SK-N-SH (cell line): ENCODE results near the gene ETS1. TPM values are rescaled to one million over a fixed set of nuclear protein-coding genes. Genes with fewer than 3 reads are reported as not detected.
A peak's percentile ranks its signal among the peaks of the same experiment; 100 is the strongest.

Experiments used
- CTCF ChIA-PET: fragments of 300-600, 350-600 bp; formaldehyde crosslinking; extraction: SDS; loops from one replicate; lab custom pipeline; 2021; lab: Yijun Ruan, JAX
- POLR2A ChIA-PET: fragments of 350-600 bp; sonication (Branson Sonifier 250); formaldehyde crosslinking; extraction: SDS; loops from one replicate; lab custom pipeline; 2020; ENCODE audit warnings: antibody characterized with exemption, inconsistent platforms; lab: Yijun Ruan, JAX
- DNase-seq: peaks from one replicate; pipeline ENCODE4 v3.0.0; 2012
- H2AFZ ChIP-seq: fragments of 200-600 bp; sonication (generic); 2 replicates; pipeline ENCODE4 v1.8.1; 2016; ENCODE audit warnings: antibody characterized with exemption, mild to moderate bottlenecking, low read depth
- H3F3A ChIP-seq: fragments of 200-600 bp; sonication (generic); replicated peaks from 2 replicates; pipeline ENCODE3; 2016; ENCODE audit warnings: antibody characterized with exemption, mild to moderate bottlenecking; ENCODE audit not compliant: insufficient read depth
- H3K27ac ChIP-seq, 2 experiments: fragments of 200-500 bp in 1 of 2; fragments of 200-600 bp in 1 of 2; sonication (Bioruptor generic) in 1 of 2; sonication (generic), shearing (Covaris generic) in 1 of 2; 2 replicates each; pipeline versions ENCODE4 v1.5.1 to v1.6.1; 2014 to 2016; ENCODE audit warnings: low read depth in 2 of 2, inconsistent platforms in 1 of 2, low read length in 1 of 2, mild to moderate bottlenecking in 1 of 2, mixed read lengths in 1 of 2
- H3K27me3 ChIP-seq: fragments of 200-600 bp; sonication (generic), shearing (Covaris generic); 2 replicates; pipeline ENCODE4 v1.6.1; 2016; ENCODE audit warnings: mixed run types; ENCODE audit not compliant: insufficient read depth
- H3K36me3 ChIP-seq, 2 experiments: fragments of 200-500 bp in 1 of 2; fragments of 200-600 bp in 1 of 2; sonication (Bioruptor generic) in 1 of 2; sonication (generic) in 1 of 2; replicated peaks in 1 of 2; 2 replicates each; pipeline versions ENCODE3 to v1.5.1; 2014 to 2016; ENCODE audit warnings: low read length in 1 of 2, mild to moderate bottlenecking in 1 of 2; ENCODE audit not compliant: insufficient read depth in 2 of 2, control insufficient read depth in 1 of 2
- H3K4me1 ChIP-seq, 2 experiments: fragments of 200-500 bp in 1 of 2; fragments of 200-600 bp in 1 of 2; sonication (Bioruptor generic) in 1 of 2; sonication (generic), shearing (Covaris generic) in 1 of 2; 2 replicates each; pipeline versions ENCODE4 v1.5.1 to v1.6.1; 2014 to 2016; ENCODE audit warnings: low read depth in 1 of 2, low read length in 1 of 2, mixed run types in 1 of 2; ENCODE audit not compliant: insufficient read depth in 2 of 2, control insufficient read depth in 1 of 2
- H3K4me2 ChIP-seq: fragments of 200-600 bp; sonication (generic), shearing (Covaris generic); 2 replicates; pipeline ENCODE4 v1.6.1; 2017; ENCODE audit warnings: mixed run types
- H3K4me3 ChIP-seq, 2 experiments: fragments of 200-500 bp in 1 of 2; fragments of 200-600 bp in 1 of 2; sonication (Bioruptor generic) in 1 of 2; sonication (generic), shearing (Covaris generic) in 1 of 2; 2 replicates each; pipeline versions ENCODE4 v1.5.1 to v1.8.1; 2014 to 2016; ENCODE audit warnings: low read depth in 2 of 2, inconsistent platforms in 1 of 2, low read length in 1 of 2, mild to moderate bottlenecking in 1 of 2, mixed read lengths in 1 of 2, moderate library complexity in 1 of 2
- H3K79me2 ChIP-seq: fragments of 200-600 bp; sonication (generic); 2 replicates; pipeline ENCODE4 v1.8.1; 2017; ENCODE audit warnings: mild to moderate bottlenecking; ENCODE audit not compliant: insufficient read depth
- H3K9ac ChIP-seq: fragments of 200-600 bp; sonication (generic); 2 replicates; pipeline ENCODE4 v1.6.1; 2017; ENCODE audit warnings: mixed run types
- H3K9me2 ChIP-seq: fragments of 200-600 bp; sonication (generic); 2 replicates; pipeline ENCODE4 v1.6.1; 2017; ENCODE audit warnings: mixed run types
- H3K9me3 ChIP-seq: fragments of 200-600 bp; sonication (generic); 2 replicates; pipeline ENCODE4 v1.6.1; 2017; ENCODE audit warnings: mixed run types, mild to moderate bottlenecking, moderate library complexity
- H4K20me1 ChIP-seq: fragments of 200-600 bp; sonication (generic); 2 replicates; pipeline ENCODE4 v1.6.1; 2017; ENCODE audit warnings: mild to moderate bottlenecking, mixed run types; ENCODE audit not compliant: insufficient read depth
- CHD2 ChIP-seq: fragments of 150-350 bp; IDR thresholded peaks from 2 replicates; pipeline ENCODE4 v1.6.1; 2018; ENCODE audit warnings: low read length; ENCODE audit not compliant: partially characterized antibody
- ELF1 ChIP-seq: IDR thresholded peaks from 2 replicates; pipeline ENCODE4 v1.4.0; 2012
- EZH2phosphoT487 ChIP-seq: fragments of 200-600 bp; sonication (generic); IDR thresholded peaks from 2 replicates; pipeline ENCODE4 v1.6.1; 2017; ENCODE audit warnings: low read depth, mixed run types, mild to moderate bottlenecking, antibody characterized with exemption, moderate library complexity, borderline replicate concordance
- FOXJ3 ChIP-seq: sonication (generic); formaldehyde crosslinking; IDR thresholded peaks from 2 replicates; pipeline ENCODE4 v1.5.1; 2020; ENCODE audit warnings: mild to moderate bottlenecking, missing genetic modification reagents
- GABPA ChIP-seq: IDR thresholded peaks from 2 replicates; pipeline ENCODE4 v1.4.0; 2012; ENCODE audit warnings: low read depth, mild to moderate bottlenecking
- GATA2 ChIP-seq: sonication (generic); formaldehyde crosslinking; IDR thresholded peaks from 2 replicates; pipeline ENCODE4 v1.5.0; 2020; ENCODE audit warnings: mild to moderate bottlenecking, missing genetic modification reagents
- JUND ChIP-seq: IDR thresholded peaks from 2 replicates; pipeline ENCODE4 v1.4.0; 2012
- MXI1 ChIP-seq: IDR thresholded peaks from 2 replicates; pipeline ENCODE4 v1.6.1; 2012; ENCODE audit warnings: mild to moderate bottlenecking, low read depth, low read length, improper control_type of control experiment
- POLR2AphosphoS5 ChIP-seq: IDR thresholded peaks from 2 replicates; pipeline ENCODE4 v1.6.1; 2012; ENCODE audit warnings: low read depth, low read length
- RAD21 ChIP-seq: IDR thresholded peaks from 2 replicates; pipeline ENCODE4 v1.6.1; 2012; ENCODE audit warnings: mild to moderate bottlenecking, low read length
- RCOR1 ChIP-seq: fragments of 150-350 bp; IDR thresholded peaks from 2 replicates; pipeline ENCODE4 v1.6.1; 2017; ENCODE audit warnings: antibody characterized with exemption, low read length
- RXRA ChIP-seq: IDR thresholded peaks from 2 replicates; pipeline ENCODE4 v1.4.0; 2012; ENCODE audit warnings: low read depth, mild to moderate bottlenecking, borderline replicate concordance
- SIN3A ChIP-seq: IDR thresholded peaks from 2 replicates; pipeline ENCODE4 v1.6.1; 2012; ENCODE audit warnings: low read depth, mild to moderate bottlenecking, low read length, moderate library complexity, borderline replicate concordance
- SMC3 ChIP-seq: IDR thresholded peaks from 2 replicates; pipeline ENCODE4 v1.6.1; 2012; ENCODE audit warnings: low read depth, low read length, improper control_type of control experiment
- TAF1 ChIP-seq: IDR thresholded peaks from 2 replicates; pipeline ENCODE4 v1.6.1; 2012; ENCODE audit warnings: low read depth, mild to moderate bottlenecking, low read length, moderate library complexity, borderline replicate concordance
- TCF12 ChIP-seq: IDR thresholded peaks from 2 replicates; pipeline ENCODE4 v1.4.0; 2012
- TEAD4 ChIP-seq: IDR thresholded peaks from 2 replicates; pipeline ENCODE4 v1.4.0; 2012; ENCODE audit warnings: mild to moderate bottlenecking, borderline replicate concordance; ENCODE audit not compliant: insufficient read depth
- YY1 ChIP-seq: IDR thresholded peaks from 2 replicates; pipeline ENCODE4 v1.4.0; 2012; ENCODE audit warnings: low read depth, mild to moderate bottlenecking
- WGBS: methylation state at CpG from one replicate; pipeline ENCODE4 v1.1.6; 2017; ENCODE audit warnings: low lambda C conversion rate; 5-methylcytosine and 5-hydroxymethylcytosine counted together
- polyA plus RNA-seq, 3 experiments: library from polyadenylated mRNA; depleted of rRNA; stranded (reverse); fragments of >200 nt; gene quantifications; 2 replicates each; pipeline ENCODE4 v1.2.3, GENCODE V29; 2012
- TF ChIP-seq, protein P1 (sequence below): fragments of 200-600 bp; sonication (generic); IDR thresholded peaks from 2 replicates; pipeline ENCODE4 v1.6.1; 2017; ENCODE audit warnings: antibody characterized with exemption, mild to moderate bottlenecking, moderate library complexity
- TF ChIP-seq, protein P2 (sequence below): IDR thresholded peaks from 2 replicates; pipeline ENCODE4 v1.4.0; 2012; ENCODE audit warnings: low read depth, borderline replicate concordance

Gene ETS1
- polyA plus RNA-seq, 1 of the 3 experiments (the other 2 are of a cell fraction) = 14.5 TPM

DNA sequence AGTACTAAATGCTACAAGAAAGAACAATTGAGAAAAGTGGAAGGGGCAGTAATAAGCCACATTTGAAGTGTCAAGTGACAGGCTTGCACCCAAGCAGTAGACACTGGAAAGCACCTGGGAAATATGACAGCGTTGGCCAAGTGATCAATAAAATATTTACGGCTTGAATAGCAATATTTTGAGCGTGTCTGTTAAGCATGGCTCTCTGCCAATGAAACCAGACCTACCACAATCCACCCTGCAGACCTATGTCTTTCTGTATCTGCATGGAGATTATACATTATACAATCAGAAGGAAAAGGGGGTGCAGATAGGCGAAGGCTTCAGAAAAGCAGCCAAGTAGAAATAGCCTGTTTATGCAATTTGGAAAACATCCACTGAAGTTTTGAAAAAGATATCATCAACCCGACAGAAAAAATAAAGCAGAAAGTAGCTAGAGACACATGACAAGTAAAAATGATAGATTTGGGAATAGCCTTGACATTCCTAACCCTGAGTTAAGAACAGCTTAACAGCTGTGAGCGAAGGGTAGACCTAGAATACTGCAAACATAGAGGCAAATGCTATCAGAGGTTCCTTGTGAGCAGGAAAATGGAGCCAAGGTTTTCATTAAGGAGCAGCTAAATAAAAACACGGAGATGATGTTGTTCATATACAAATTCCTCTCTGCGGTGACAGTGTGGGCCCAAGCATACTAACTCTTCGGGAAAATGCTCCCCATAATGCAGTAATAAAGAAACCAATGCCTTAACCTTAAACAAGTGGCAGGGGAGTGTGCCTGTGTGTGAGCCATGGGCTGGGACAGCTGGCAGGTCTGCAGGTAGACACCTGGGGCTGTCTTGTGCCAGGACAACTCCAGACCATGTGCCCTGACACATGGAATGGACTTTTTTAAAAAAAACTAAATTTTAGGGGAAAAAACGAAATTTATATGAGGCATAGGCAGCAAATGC lies 71.3 kb downstream of the ETS1 start:
- no peak overlapping the region for H3K9ac ChIP-seq
- 76% methylated on average over 10 of the region's 10 CpGs for WGBS
- H3K4me2 ChIP-seq = peak overlapping the region; percentile 86
- H2AFZ ChIP-seq = no peak overlapping the region
- H3K4me1 ChIP-seq = peaks cover 18 to 39% of the 10 kb centered on the region in 2 experiments
- H4K20me1 ChIP-seq = peaks cover 97% of the 10 kb centered on the region
- peaks cover 100% of the 10 kb centered on the region for H3K79me2 ChIP-seq
- no peak for TF ChIP-seq RCOR1
- no peak for TF ChIP-seq TEAD4
- TF ChIP-seq ELF1 = no peak
- TF ChIP-seq YY1 = no peak
- TF ChIP-seq MXI1 = no peak
- TF ChIP-seq, protein P1, sequence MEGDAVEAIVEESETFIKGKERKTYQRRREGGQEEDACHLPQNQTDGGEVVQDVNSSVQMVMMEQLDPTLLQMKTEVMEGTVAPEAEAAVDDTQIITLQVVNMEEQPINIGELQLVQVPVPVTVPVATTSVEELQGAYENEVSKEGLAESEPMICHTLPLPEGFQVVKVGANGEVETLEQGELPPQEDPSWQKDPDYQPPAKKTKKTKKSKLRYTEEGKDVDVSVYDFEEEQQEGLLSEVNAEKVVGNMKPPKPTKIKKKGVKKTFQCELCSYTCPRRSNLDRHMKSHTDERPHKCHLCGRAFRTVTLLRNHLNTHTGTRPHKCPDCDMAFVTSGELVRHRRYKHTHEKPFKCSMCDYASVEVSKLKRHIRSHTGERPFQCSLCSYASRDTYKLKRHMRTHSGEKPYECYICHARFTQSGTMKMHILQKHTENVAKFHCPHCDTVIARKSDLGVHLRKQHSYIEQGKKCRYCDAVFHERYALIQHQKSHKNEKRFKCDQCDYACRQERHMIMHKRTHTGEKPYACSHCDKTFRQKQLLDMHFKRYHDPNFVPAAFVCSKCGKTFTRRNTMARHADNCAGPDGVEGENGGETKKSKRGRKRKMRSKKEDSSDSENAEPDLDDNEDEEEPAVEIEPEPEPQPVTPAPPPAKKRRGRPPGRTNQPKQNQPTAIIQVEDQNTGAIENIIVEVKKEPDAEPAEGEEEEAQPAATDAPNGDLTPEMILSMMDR = no peak
- no peak for TF ChIP-seq SMC3
- TF ChIP-seq CHD2 = no peak
- no peak for TF ChIP-seq RAD21
- no peak for TF ChIP-seq GABPA
- TF ChIP-seq TAF1 = no peak
- no peak for TF ChIP-seq RXRA
- TF ChIP-seq JUND = no peak
- no peak for TF ChIP-seq GATA2
- TF ChIP-seq POLR2AphosphoS5 = no peak
- TF ChIP-seq, protein P2, sequence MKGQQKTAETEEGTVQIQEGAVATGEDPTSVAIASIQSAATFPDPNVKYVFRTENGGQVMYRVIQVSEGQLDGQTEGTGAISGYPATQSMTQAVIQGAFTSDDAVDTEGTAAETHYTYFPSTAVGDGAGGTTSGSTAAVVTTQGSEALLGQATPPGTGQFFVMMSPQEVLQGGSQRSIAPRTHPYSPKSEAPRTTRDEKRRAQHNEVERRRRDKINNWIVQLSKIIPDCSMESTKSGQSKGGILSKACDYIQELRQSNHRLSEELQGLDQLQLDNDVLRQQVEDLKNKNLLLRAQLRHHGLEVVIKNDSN = no peak
- no peak for TF ChIP-seq TCF12
- no peak for TF ChIP-seq SIN3A
- no peak for TF ChIP-seq EZH2phosphoT487
- no peak for TF ChIP-seq FOXJ3 (CRISPR knock-in tag)
- peaks cover 18 to 19% of the 10 kb centered on the region in 2 experiments for H3K36me3 ChIP-seq
- H3K27ac ChIP-seq = peak overlapping the region in 1 of 2 experiments; percentile 97; a peak in 2 of 4 replicates
- no peaks in the 10 kb centered on the region for H3K9me2 ChIP-seq
- H3F3A ChIP-seq = peaks cover 7% of the 10 kb centered on the region
- ChIA-PET POLR2A (no interaction called here), CTCF (interaction anchor here (1.2 to 2.4 kb wide), 3 partner anchors 116 to 344 kb away, joined by 3 to 6 read pairs (median 4); no protein-coding TSS in a partner anchor)
- no peak overlapping the region for H3K4me3 ChIP-seq
- no peaks in the 10 kb centered on the region for H3K27me3 ChIP-seq
- no peaks in the 10 kb centered on the region for H3K9me3 ChIP-seq
- DNase-seq = no peak
